K562 (cell line): Measurements from ENCODE around the gene ATP2A3. TPM values are rescaled to one million over a fixed set of nuclear protein-coding genes. Genes with fewer than 3 reads are reported as not detected.

Experiments
- CBX1 ChIP-seq: sonication (generic); IDR thresholded peaks from 2 replicates; pipeline ENCODE4 v1.6.1; 2016; ENCODE audit warnings: antibody characterized with exemption, low read depth, mild to moderate bottlenecking
- DMBX1 ChIP-seq: fragments of 250-450 bp; sonication (Bioruptor Pico); IDR thresholded peaks from 2 replicates; pipeline ENCODE4 v1.8.0; 2022; ENCODE audit warnings: inconsistent platforms, mild to moderate bottlenecking, moderate library complexity, borderline replicate concordance
- DPF2 ChIP-seq: fragments of 450-650 bp; IDR thresholded peaks from 2 replicates; pipeline ENCODE4 v1.6.1; 2016
- ERF ChIP-seq: fragments of 450-650 bp; formaldehyde crosslinking; IDR thresholded peaks from 2 replicates; pipeline ENCODE4 v1.4.0; 2020; ENCODE audit warnings: mild to moderate bottlenecking, mixed read lengths
- FOSL1 ChIP-seq: fragments of 200-800 bp; sonication (Bioruptor generic); conservative IDR thresholded peaks from 2 replicates; pipeline ENCODE4 v1.6.1; 2016; ENCODE audit warnings: missing genetic modification characterization, missing compliant biosample characterization
- HIVEP1 ChIP-seq: fragments of 250-450 bp; sonication (Bioruptor Pico); IDR thresholded peaks from 2 replicates; pipeline ENCODE4 v1.4.0; 2020; ENCODE audit warnings: mild to moderate bottlenecking
- MTA2 ChIP-seq: fragments of 450-650 bp; IDR thresholded peaks from 2 replicates; pipeline ENCODE4 v1.6.1; 2016; ENCODE audit warnings: low read depth
- NCOA1 ChIP-seq: fragments of 450-650 bp; IDR thresholded peaks from 2 replicates; pipeline ENCODE4 v1.6.1; 2016; ENCODE audit warnings: low read depth
- NCOA6 ChIP-seq: fragments of 450-650 bp; IDR thresholded peaks from 2 replicates; pipeline ENCODE4 v1.6.1; 2017; ENCODE audit warnings: mild to moderate bottlenecking
- NEUROD1 ChIP-seq: fragments of 150-350 bp; IDR thresholded peaks from 2 replicates; pipeline ENCODE4 v1.6.1; 2014; ENCODE audit warnings: borderline replicate concordance, low read length, low read depth; ENCODE audit not compliant: partially characterized antibody
- PHF8 ChIP-seq: fragments of 200-600 bp; sonication (generic); IDR thresholded peaks from 2 replicates; pipeline ENCODE4 v1.6.1; 2012; ENCODE audit warnings: mixed run types, mild to moderate bottlenecking, inconsistent platforms, low read length, moderate library complexity, borderline replicate concordance
- POLR2AphosphoS5 ChIP-seq: IDR thresholded peaks from 2 replicates; pipeline ENCODE4 v1.6.1; 2011; ENCODE audit warnings: mild to moderate bottlenecking, low read depth, low read length, moderate library complexity; ENCODE audit not compliant: control insufficient read depth, insufficient read depth
- POLR2G ChIP-seq: fragments of 200-400 bp; formaldehyde crosslinking; IDR thresholded peaks from 2 replicates; pipeline ENCODE4 v1.6.1; 2017; ENCODE audit warnings: low read depth, mild to moderate bottlenecking, antibody characterized with exemption, low read length, moderate library complexity
- RAD51 ChIP-seq: fragments of 450-650 bp; IDR thresholded peaks from 2 replicates; pipeline ENCODE4 v1.7.1; 2016; ENCODE audit warnings: low read depth, mild to moderate bottlenecking, borderline replicate concordance
- RBFOX2 ChIP-seq: fragments of 200-400 bp; formaldehyde crosslinking; IDR thresholded peaks from 2 replicates; pipeline ENCODE4 v1.6.1; 2017; ENCODE audit warnings: low read depth, mild to moderate bottlenecking, low read length, moderate library complexity
- TFAP4 ChIP-seq: sonication (generic); formaldehyde crosslinking; IDR thresholded peaks from 2 replicates; pipeline ENCODE4 v1.8.0; 2022; ENCODE audit warnings: missing genetic modification reagents, mild to moderate bottlenecking, moderate library complexity, borderline replicate concordance
- THRAP3 ChIP-seq: fragments of 450-650 bp; IDR thresholded peaks from 2 replicates; pipeline ENCODE4 v1.6.1; 2016; ENCODE audit warnings: mild to moderate bottlenecking, inconsistent platforms, borderline replicate concordance
- ZBTB17 ChIP-seq: fragments of 450-650 bp; formaldehyde crosslinking; IDR thresholded peaks from 2 replicates; pipeline ENCODE4 v1.4.0; 2020; ENCODE audit warnings: mild to moderate bottlenecking
- ZBTB7A ChIP-seq: IDR thresholded peaks from 2 replicates; pipeline ENCODE4 v1.6.1; 2011; ENCODE audit warnings: low read depth, mild to moderate bottlenecking, low read length, moderate library complexity, borderline replicate concordance; ENCODE audit not compliant: control insufficient read depth
- ZNF165 ChIP-seq: fragments of 250-450 bp; sonication (Bioruptor Pico); IDR thresholded peaks from 2 replicates; pipeline ENCODE4 v1.4.0; 2020; ENCODE audit warnings: borderline replicate concordance
- polyA plus RNA-seq, 8 experiments: library from polyadenylated mRNA; depleted of rRNA in 4 of 8; stranded (reverse) in 5 of 8; unstranded in 3 of 8; fragments of >200 nt; fragmentation: Nextera tagmentation in 2 of 8; fragmentation: Illumina TruSeq in 1 of 8; extraction: Ambion mirVana in 2 of 8; extraction: Trizol in 1 of 8; gene quantifications; 2 replicates each; pipeline versions ENCODE4 v1.2.1 to v1.2.3, GENCODE V29; 2011 to 2014; ENCODE audit warnings: inconsistent platforms in 1 of 8, missing spikeins in 1 of 8
- total RNA-seq, 7 experiments: library from RNA; depleted of rRNA in 6 of 7; stranded (reverse); fragments of >200 nt in 6 of 7; fragmentation: Illumina TruSeq in 2 of 7; extraction: Trizol in 2 of 7; gene quantifications; 2 replicates each; pipeline versions ENCODE4 v1.2.1 to v1.2.3, GENCODE V29; 2011 to 2021; ENCODE audit warnings: low replicate concordance in 1 of 7
- TF ChIP-seq, protein P1 (sequence below): fragments of 450-650 bp; IDR thresholded peaks from 2 replicates; pipeline ENCODE4 v1.6.1; 2018; ENCODE audit not compliant: partially characterized antibody
- TF ChIP-seq, protein P2 (sequence below), 2 experiments: fragments of 200-800 bp in 1 of 2; sonication (Bioruptor generic) in 1 of 2; sonication (generic) in 1 of 2; formaldehyde crosslinking in 1 of 2; IDR thresholded peaks in 1 of 2; conservative IDR thresholded peaks in 1 of 2; 2 replicates each; pipeline versions ENCODE4 v1.5.0 to v1.6.1; 2016 to 2020; ENCODE audit warnings: missing compliant biosample characterization in 1 of 2, missing genetic modification characterization in 1 of 2, missing genetic modification reagents in 1 of 2

ATP2A3 gene
- total and polyA plus RNA-seq, 9 of the 15 experiments (the other 6 are each of a cell fraction or from before 2014, with no cell fraction given), result 0.65 to 103 (median 31.3) TPM

DNA sequence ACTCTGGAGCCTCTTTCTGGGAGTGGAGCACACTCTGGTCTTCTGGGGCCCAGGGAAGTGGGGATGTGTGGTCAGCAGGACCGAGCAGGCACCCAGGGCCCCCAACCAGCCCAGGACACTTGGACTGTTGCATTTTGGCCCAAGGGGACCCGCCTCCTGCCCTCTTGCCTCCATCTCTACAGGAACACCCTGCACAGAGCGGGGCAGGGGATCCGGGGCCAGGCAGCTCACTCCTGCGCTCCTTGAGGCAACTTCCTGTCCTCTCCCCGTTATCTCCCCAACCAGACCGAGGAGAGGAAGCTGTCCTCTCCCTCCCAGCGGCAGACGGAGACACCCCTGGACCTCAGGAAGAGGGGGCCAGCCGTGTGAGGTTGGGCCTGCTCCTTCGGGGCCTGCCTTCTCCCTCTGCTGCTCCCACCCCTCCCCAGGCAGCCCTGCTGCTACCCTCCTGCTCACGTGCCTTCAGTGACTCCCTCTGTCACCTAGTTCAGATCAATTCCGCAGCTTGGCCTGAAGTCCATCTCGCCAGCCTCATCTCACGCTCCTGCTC, 10.0 kb upstream of the ATP2A3 start (continued):
- peak; percentile 71; the same call in 1 of the 2 replicates for TF ChIP-seq CBX1
- TF ChIP-seq POLR2G, result peak; percentile 75
- TF ChIP-seq HIVEP1, result 0 out of 2 replicates have a peak, but pooled peaks have one; percentile 11
- peak; percentile 40 for TF ChIP-seq FOSL1 (tag)
- TF ChIP-seq RAD51, result peak; percentile 37; the same call in 1 of the 2 replicates
- peak; percentile 53; the same call in 1 of the 2 replicates for TF ChIP-seq ZBTB17
- TF ChIP-seq, protein P1, sequence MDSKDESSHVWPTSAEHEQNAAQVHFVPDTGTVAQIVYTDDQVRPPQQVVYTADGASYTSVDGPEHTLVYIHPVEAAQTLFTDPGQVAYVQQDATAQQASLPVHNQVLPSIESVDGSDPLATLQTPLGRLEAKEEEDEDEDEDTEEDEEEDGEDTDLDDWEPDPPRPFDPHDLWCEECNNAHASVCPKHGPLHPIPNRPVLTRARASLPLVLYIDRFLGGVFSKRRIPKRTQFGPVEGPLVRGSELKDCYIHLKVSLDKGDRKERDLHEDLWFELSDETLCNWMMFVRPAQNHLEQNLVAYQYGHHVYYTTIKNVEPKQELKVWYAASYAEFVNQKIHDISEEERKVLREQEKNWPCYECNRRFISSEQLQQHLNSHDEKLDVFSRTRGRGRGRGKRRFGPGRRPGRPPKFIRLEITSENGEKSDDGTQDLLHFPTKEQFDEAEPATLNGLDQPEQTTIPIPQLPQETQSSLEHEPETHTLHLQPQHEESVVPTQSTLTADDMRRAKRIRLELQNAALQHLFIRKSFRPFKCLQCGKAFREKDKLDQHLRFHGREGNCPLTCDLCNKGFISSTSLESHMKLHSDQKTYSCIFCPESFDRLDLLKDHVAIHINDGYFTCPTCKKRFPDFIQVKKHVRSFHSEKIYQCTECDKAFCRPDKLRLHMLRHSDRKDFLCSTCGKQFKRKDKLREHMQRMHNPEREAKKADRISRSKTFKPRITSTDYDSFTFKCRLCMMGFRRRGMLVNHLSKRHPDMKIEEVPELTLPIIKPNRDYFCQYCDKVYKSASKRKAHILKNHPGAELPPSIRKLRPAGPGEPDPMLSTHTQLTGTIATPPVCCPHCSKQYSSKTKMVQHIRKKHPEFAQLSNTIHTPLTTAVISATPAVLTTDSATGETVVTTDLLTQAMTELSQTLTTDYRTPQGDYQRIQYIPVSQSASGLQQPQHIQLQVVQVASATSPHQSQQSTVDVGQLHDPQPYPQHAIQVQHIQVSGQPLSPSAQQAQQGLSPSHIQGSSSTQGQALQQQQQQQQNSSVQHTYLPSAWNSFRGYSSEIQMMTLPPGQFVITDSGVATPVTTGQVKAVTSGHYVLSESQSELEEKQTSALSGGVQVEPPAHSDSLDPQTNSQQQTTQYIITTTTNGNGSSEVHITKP, result peak; percentile 76
- peak; percentile 36; the same call in 1 of the 2 replicates for TF ChIP-seq PHF8
- peak; percentile 48 for TF ChIP-seq MTA2
- peak; percentile 84 for TF ChIP-seq DPF2
- TF ChIP-seq DMBX1 (CRISPR knock-in tag), result peak; percentile 66; the same call in 1 of the 2 replicates
- peak; percentile 80; the same call in 1 of the 2 replicates for TF ChIP-seq ZBTB7A
- TF ChIP-seq ZNF165 (CRISPR knock-in tag), result no peak
- TF ChIP-seq NEUROD1, result peak; percentile 62
- no peak for TF ChIP-seq NCOA6
- TF ChIP-seq, protein P2, sequence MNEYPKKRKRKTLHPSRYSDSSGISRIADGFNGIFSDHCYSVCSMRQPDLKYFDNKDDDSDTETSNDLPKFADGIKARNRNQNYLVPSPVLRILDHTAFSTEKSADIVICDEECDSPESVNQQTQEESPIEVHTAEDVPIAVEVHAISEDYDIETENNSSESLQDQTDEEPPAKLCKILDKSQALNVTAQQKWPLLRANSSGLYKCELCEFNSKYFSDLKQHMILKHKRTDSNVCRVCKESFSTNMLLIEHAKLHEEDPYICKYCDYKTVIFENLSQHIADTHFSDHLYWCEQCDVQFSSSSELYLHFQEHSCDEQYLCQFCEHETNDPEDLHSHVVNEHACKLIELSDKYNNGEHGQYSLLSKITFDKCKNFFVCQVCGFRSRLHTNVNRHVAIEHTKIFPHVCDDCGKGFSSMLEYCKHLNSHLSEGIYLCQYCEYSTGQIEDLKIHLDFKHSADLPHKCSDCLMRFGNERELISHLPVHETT (CRISPR knock-in tag; conservative IDR thresholded peaks at IDR 0.05 in 1 of 2, IDR thresholded peaks at IDR 0.05 in 1 of 2), result peak in 1 of 2 experiments; percentile 67; a peak in 1 of 4 replicates
- peak; percentile 77; the same call in 1 of the 2 replicates for TF ChIP-seq TFAP4 (CRISPR knock-in tag)
- peak; percentile 18; the same call in 1 of the 2 replicates for TF ChIP-seq ERF (CRISPR knock-in tag)
- peak; percentile 78 for TF ChIP-seq RBFOX2
- peak; percentile 70; the same call in 1 of the 2 replicates for TF ChIP-seq NCOA1
- TF ChIP-seq POLR2AphosphoS5, result peak; percentile 62; the same call in 1 of the 2 replicates
- no peak for TF ChIP-seq THRAP3
